Ovary (tissue), 9 donors: ENCODE data around the gene TENM4. TPM values are rescaled to one million over a fixed set of nuclear protein-coding genes. Genes with fewer than 3 reads are reported as not detected.

Source experiments
- DNase-seq, 5 donors: peaks; one replicate each; pipeline ENCODE4 v3.0.0-alpha.2; 2019 to 2020
- H3K27ac ChIP-seq, 2 donors: fragments of 200-600 bp; one replicate each; pipeline versions ENCODE4 v1.5.1 to v1.8.0; 2019 to 2022
- H3K27me3 ChIP-seq: fragments of 200-600 bp; one replicate; pipeline ENCODE4 v1.8.0; 2022
- H3K36me3 ChIP-seq: fragments of 200-600 bp; sonication (generic); one replicate; pipeline ENCODE4 v1.5.1; 2019
- H3K4me1 ChIP-seq: one replicate; pipeline ENCODE4 v1.8.1; 2013; ENCODE audit warnings: mild to moderate bottlenecking, moderate library complexity; ENCODE audit not compliant: insufficient read depth
- H3K4me3 ChIP-seq: fragments of 200-600 bp; sonication (generic); one replicate; pipeline ENCODE4 v1.5.1; 2017
- H3K9me3 ChIP-seq, 2 donors: fragments of 200-600 bp in 1 of 2; sonication (generic) in 1 of 2; one replicate each; pipeline versions ENCODE4 v1.5.1 to v1.8.1; 2013 to 2019; ENCODE audit warnings: mild to moderate bottlenecking in 1 of 2, moderate library complexity in 1 of 2
- EP300 ChIP-seq: sonication (generic); formaldehyde crosslinking; IDR thresholded peaks from one replicate; pipeline ENCODE4 v1.6.1; 2017; ENCODE audit warnings: antibody characterized with exemption
- POLR2A ChIP-seq: fragments of 450-650 bp; IDR thresholded peaks from one replicate; pipeline ENCODE4 v1.6.1; 2017; ENCODE audit warnings: antibody characterized with exemption, mild to moderate bottlenecking, moderate library complexity
- WGBS, 3 donors: extraction: QIAGEN DNeasy Blood & Tissue Kit in 1 of 3; methylation state at CpG; one replicate each; pipeline versions ENCODE4 v1.1.5 to v1.1.7; 2013 to 2017; 5-methylcytosine and 5-hydroxymethylcytosine counted together
- intact Hi-C, 4 donors: fragments of 100-400 bp; cut with DNase I; formaldehyde crosslinking; loops; one replicate each; pipeline versions ENCODE4 v1.11.0 to v1.15.1; 2022 to 2023
- polyA plus RNA-seq, 2 donors: library from polyadenylated mRNA; stranded (reverse); fragments of 200-250 nt in 1 of 2; fragments of 350-450 nt in 1 of 2; fragmentation: Illumina TruSeq in 1 of 2; extraction: RNeasy Lipid Tissue Mini Kit (QIAGEN cat#74804) in 1 of 2; gene quantifications; one replicate each; pipeline ENCODE4 v1.2.3, GENCODE V29; 2013 to 2014
- total RNA-seq, 7 donors: library from RNA; depleted of rRNA in 2 of 7; stranded (reverse); fragments of >200 nt in 2 of 7; fragmentation: NEBNext Ultra II Directional in 3 of 7; extraction: Animal tissue kit (Norgen Biotek cat#: 25700) in 3 of 7; gene quantifications; one replicate each; pipeline versions ENCODE4 v1.1.0 to v1.2.4, GENCODE V29; 2016 to 2023
- TF ChIP-seq, protein P1 (sequence below), 3 donors: fragments of 450-650 bp in 2 of 3; fragments of 200-600 bp in 1 of 3; IDR thresholded peaks; one replicate each; pipeline versions ENCODE4 v1.5.1 to v1.8.0; 2016 to 2022; ENCODE audit warnings: antibody characterized with exemption in 3 of 3, mild to moderate bottlenecking in 1 of 3
- donor health status: DM: no; HTN: no; CAD: no; lungs with moderate emphysema.
- donor health status: DM: no; HTN: no; CAD: no.
- donor health status: Bipolar disorder and iron deficiency.
- donor health status: DM: yes; HTN: yes; CAD: no.
- donor health status: DM: no; HTN: no; CAD: no.
- donor health status: DM: yes; HTN: yes; CAD: no.

TENM4 gene
- total and polyA plus RNA-seq, 9 donors = 11.0 to 206 (median 107) TPM

DNA sequence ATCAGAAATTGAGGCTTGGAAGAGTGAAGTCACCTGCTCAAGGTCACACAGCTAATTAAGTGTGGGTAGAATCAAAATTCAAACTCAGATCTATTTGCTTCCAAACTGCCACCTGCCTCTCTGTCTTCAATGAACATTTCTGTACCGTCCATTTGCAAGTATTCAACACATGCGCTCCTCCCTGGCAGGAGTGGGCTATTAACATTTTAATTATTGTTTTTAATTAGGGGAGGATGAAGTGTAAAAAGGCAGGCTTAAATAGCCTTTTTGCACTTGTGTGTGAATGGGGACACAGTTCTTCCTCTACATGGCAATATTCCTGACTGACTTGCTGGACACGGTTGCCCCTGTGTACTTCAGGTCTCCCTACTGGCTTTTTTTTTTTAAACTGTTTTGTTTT is 751.7 kb downstream of the TENM4 start:
- Histone ChIP-seq H3K36me3 (no peaks in the 10 kb centered on the region), H3K4me3 (no peak overlapping the region), H3K9me3 (no peaks in the 10 kb centered on the region), H3K27me3 (no peaks in the 10 kb centered on the region), H3K27ac (no peak overlapping the region), H3K4me1 (no peaks in the 10 kb centered on the region)
- intact Hi-C loops = no loop called here
- no peak for DNase-seq
- TF ChIP-seq EP300 (no peak), POLR2A (no peak)
- TF ChIP-seq, protein P1, sequence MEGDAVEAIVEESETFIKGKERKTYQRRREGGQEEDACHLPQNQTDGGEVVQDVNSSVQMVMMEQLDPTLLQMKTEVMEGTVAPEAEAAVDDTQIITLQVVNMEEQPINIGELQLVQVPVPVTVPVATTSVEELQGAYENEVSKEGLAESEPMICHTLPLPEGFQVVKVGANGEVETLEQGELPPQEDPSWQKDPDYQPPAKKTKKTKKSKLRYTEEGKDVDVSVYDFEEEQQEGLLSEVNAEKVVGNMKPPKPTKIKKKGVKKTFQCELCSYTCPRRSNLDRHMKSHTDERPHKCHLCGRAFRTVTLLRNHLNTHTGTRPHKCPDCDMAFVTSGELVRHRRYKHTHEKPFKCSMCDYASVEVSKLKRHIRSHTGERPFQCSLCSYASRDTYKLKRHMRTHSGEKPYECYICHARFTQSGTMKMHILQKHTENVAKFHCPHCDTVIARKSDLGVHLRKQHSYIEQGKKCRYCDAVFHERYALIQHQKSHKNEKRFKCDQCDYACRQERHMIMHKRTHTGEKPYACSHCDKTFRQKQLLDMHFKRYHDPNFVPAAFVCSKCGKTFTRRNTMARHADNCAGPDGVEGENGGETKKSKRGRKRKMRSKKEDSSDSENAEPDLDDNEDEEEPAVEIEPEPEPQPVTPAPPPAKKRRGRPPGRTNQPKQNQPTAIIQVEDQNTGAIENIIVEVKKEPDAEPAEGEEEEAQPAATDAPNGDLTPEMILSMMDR (IDR thresholded peaks at IDR 0.05) = no peak
- WGBS, 3 donors = 88 to 90% (median 89%) methylated on average over 3 of the region's 3 CpGs

DNA sequence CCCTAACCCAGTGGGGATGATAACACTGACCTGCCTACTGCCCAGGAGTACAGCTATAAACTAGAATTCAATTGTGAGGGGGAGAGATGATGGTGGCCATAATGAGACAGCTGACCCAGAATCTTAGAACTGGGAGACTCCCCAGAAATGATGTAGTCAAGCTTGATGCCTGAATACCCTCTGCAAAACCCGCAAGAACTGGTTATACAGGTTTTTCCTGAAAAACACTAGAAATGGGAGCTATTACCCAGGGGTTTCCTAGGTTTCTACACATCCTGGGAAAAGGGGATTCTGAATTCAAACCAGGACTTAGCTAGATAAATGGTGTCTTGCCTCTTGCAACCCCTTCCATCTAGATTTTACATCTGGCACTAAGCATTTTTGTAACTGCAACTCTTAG is 752.4 kb downstream of the TENM4 start:
- intact Hi-C loops = no loop called here
- Histone ChIP-seq H3K36me3 (no peaks in the 10 kb centered on the region), H3K4me3 (no peak overlapping the region), H3K4me1 (no peaks in the 10 kb centered on the region), H3K27me3 (no peaks in the 10 kb centered on the region), H3K27ac (no peak overlapping the region), H3K9me3 (no peaks in the 10 kb centered on the region)
- DNase-seq = no peak
- WGBS, 3 donors = 95 to 96% (median 95%) methylated on average over 1 of the region's 1 CpG
- TF ChIP-seq, protein P1 (IDR thresholded peaks at IDR 0.05) = no peak
- TF ChIP-seq EP300 (no peak), POLR2A (no peak)

DNA sequence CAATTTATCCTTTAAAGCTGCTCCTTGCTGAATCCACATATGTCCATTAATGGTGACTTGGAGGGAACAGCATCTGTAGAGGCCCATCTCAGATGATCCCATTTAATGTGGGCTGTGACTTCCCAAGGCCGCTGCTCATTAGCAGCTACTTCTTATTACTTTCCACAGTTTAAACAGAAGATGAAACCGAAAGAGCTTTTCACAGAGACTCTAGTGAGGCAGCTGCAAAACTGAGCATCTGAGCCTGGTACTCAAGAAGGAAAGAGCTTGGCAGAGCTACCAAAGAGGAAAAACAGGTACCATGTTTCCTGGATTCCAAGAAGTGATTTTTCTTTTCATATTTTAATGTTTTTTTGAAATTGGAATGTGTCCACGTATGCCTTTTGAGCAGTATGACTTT is 755.7 kb downstream of the TENM4 start:
- no peaks in the 10 kb centered on the region for H3K27me3 ChIP-seq
- no peak overlapping the region for H3K27ac ChIP-seq
- no peaks in the 10 kb centered on the region for H3K36me3 ChIP-seq
- TF ChIP-seq POLR2A (no peak), EP300 (no peak)
- TF ChIP-seq, protein P1 (IDR thresholded peaks at IDR 0.05) = no peak
- 79 to 82% (median 81%) methylated on average over 3 of the region's 3 CpGs for WGBS, 3 donors
- intact Hi-C loops = no loop called here
- H3K4me1 ChIP-seq = no peaks in the 10 kb centered on the region
- DNase-seq = no peak
- no peaks in the 10 kb centered on the region for H3K9me3 ChIP-seq
- H3K4me3 ChIP-seq = no peak overlapping the region

DNA sequence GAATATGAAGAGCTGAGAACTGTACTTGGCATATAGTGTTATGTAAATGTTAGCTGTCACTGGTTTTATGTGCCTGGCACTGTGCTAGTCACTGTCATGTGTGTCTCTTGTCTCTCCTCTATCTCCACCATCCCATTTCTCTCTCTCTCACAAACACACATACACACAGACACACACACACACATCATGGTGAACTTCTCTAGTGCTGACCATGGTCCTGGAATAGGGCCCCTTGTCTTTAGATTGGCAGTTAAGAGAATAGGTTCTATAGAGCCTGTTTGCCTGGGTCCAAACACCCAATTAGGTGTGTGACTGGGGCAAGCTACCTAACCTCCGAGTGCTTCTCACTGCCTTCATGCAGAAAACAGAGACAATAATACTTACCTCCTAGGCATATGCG is 756.5 kb downstream of the TENM4 start:
- intact Hi-C loops = no loop called here
- TF ChIP-seq POLR2A = no peak
- TF ChIP-seq, protein P1 (IDR thresholded peaks at IDR 0.05) = no peak
- no peak for TF ChIP-seq EP300
- Histone ChIP-seq H3K4me1 (no peaks in the 10 kb centered on the region), H3K27ac (no peak overlapping the region), H3K9me3 (no peaks in the 10 kb centered on the region), H3K36me3 (no peaks in the 10 kb centered on the region), H3K27me3 (no peaks in the 10 kb centered on the region), H3K4me3 (no peak overlapping the region)
- DNase-seq = no peak
- 92 to 97% (median 94%) methylated on average over 2 of the region's 2 CpGs for WGBS, 3 donors

DNA sequence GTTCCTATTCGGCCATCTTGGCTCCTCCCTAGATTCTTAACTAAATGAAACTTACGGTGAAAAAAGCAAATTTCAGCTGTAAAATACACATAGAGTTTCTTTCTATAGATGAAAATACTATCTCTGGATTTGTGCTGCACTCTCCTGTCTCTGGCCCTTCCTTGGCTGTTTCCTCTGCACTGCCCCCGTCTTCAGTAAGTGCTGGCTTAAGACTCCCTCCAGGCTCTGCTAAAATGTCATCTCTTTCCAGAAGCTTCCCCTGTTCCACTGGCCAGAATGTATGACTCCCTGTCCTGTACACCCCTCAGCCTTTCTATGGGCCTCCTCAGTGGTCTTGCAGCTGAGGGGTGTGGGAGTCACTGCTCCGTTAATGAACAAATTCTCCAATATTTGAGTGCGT is 757.1 kb downstream of the TENM4 start:
- no peak for DNase-seq
- Histone ChIP-seq H3K4me3 (no peak overlapping the region), H3K36me3 (no peaks in the 10 kb centered on the region), H3K9me3 (no peaks in the 10 kb centered on the region), H3K4me1 (no peaks in the 10 kb centered on the region), H3K27ac (no peak overlapping the region), H3K27me3 (no peaks in the 10 kb centered on the region)
- intact Hi-C loops = no loop called here
- TF ChIP-seq EP300 (no peak), POLR2A (no peak)
- TF ChIP-seq, protein P1 (IDR thresholded peaks at IDR 0.05) = no peak
- 88 to 95% (median 93%) methylated on average over 5 of the region's 5 CpGs for WGBS, 3 donors
